GM10266 (cell line): Measurements from ENCODE around the gene SDK1.
"Not testable (repeated sequence)": the region's sequence is repeated elsewhere in the genome, so short reads cannot be mapped to it uniquely, and the experiment has no call there.

Experiments
- DNase-seq: peaks from one replicate; pipeline ENCODE4 v3.0.0; 2012; ENCODE audit errors: extremely low spot score
- CTCF ChIP-seq: IDR thresholded peaks from 2 replicates; pipeline ENCODE4 v1.5.1; 2012; ENCODE audit warnings: mild to moderate bottlenecking, low read depth; ENCODE audit not compliant: control insufficient read depth, insufficient read depth; ENCODE audit errors: missing control alignments

The SDK1 gene

GRCh38 chr7:4247106-4247876, 946.2 kb downstream of the SDK1 start:
- TF ChIP-seq CTCF: no peak
- DNase-seq: no peak

GRCh38 chr7:4248295-4248694, 947.2 kb downstream of the SDK1 start:
- no peak for DNase-seq
- no peak for TF ChIP-seq CTCF

GRCh38 chr7:4249241-4249640, 948.2 kb downstream of the SDK1 start:
- no peak for DNase-seq

GRCh38 chr7:4255336-4255735, 954.3 kb downstream of the SDK1 start:
- no peak for DNase-seq
- no peak for TF ChIP-seq CTCF

More at GRCh38 chr7:4249241-4249640, 948.2 kb downstream of the SDK1 start:
- TF ChIP-seq CTCF: no peak

GRCh38 chr7:4256286-4256685, 955.2 kb downstream of the SDK1 start:
- TF ChIP-seq CTCF: no peak
- no peak for DNase-seq

GRCh38 chr7:4257146-4258111, 956.4 kb downstream of the SDK1 start:
- DNase-seq: no peak
- no peak for TF ChIP-seq CTCF

- not testable (repeated sequence) for DNase-seq
Observed at GRCh38 chr7:4260116-4260515, 959.1 kb downstream of the SDK1 start.
